ENCODE measurements around the gene ATF6. TPM values are rescaled to one million over a fixed set of nuclear protein-coding genes. Genes with fewer than 3 reads are reported as not detected.

The ATF6 gene
- total RNA-seq, 1 experiment from 2014 or later, result 20.9 TPM

DNA sequence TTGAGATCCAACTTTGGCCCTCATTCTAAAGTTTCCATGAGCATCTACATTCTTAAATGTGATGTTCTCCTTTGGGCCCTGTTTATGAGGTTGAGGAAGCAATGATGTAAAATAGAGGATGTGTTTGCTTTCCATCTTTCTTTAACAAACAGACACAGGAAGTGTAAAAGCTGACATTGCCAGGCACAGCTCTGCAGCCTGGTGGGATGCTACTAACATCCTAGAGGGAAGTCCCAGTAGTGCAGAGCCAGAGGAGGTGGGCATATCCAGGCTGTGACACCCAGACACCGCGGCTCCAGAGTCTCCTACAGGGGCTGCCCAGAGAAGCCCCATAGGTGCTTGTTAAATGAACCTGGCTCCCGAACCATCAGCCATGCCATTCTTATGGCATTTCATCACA is 241.3 kb downstream of the ATF6 start:
- intact Hi-C loops (cut with micrococcal nuclease), result no loop called here
- no peaks in the 10 kb centered on the region for H3K79me2 ChIP-seq (ENCODE audit: insufficient read depth, low read length)
- H3K27me3 ChIP-seq (ENCODE audit: insufficient read depth, low read length), result no peaks in the 10 kb centered on the region
- H3K9me2 ChIP-seq (ENCODE audit: insufficient read depth), result no peaks in the 10 kb centered on the region
- ChIA-PET CTCF (no interaction called here), POLR2A (no interaction called here), RAD21 (ENCODE audit: low non-redundant PET in 1 of 2, low total read pairs in 2 of 2, uncharacterized antibody in 2 of 2, unreplicated experiment in 2 of 2) (no interaction called here)
- DNase-seq (ENCODE audit: low read depth, low spot score) (no peak), ATAC-seq (no peak)
- no peaks in the 10 kb centered on the region for H3K4me1 ChIP-seq (ENCODE audit: control insufficient read depth in 1 of 2, insufficient read depth in 2 of 2, low read length in 2 of 2)
- H3K4me3 ChIP-seq (replicated peaks in 1 of 2; ENCODE audit: low read depth in 1 of 2, low read length in 2 of 2), result no peak overlapping the region
- no peaks in the 10 kb centered on the region for H3K36me3 ChIP-seq (ENCODE audit: control insufficient read depth in 1 of 2, insufficient read depth in 2 of 2, low read length in 2 of 2)
- H3K4me2 ChIP-seq (ENCODE audit: low read length), result no peak overlapping the region
- H2AFZ ChIP-seq (ENCODE audit: low read depth, low read length, poor library complexity, severe bottlenecking), result no peak overlapping the region
- BruUV-seq (replicated peaks), result no TSS peak
- TF ChIP-seq FOSL1 (IDR thresholded peaks at IDR 0.05; ENCODE audit: low read depth), result no peak
- no peak for TF ChIP-seq EZH2phosphoT487 (IDR thresholded peaks at IDR 0.05; ENCODE audit: borderline replicate concordance)
- TF ChIP-seq CTCF (IDR thresholded peaks at IDR 0.05 in 2 of 3, conservative IDR thresholded peaks at IDR 0.05 in 1 of 3; ENCODE audit: borderline replicate concordance in 1 of 3, insufficient read depth in 1 of 3, low read depth in 2 of 3, low read length in 2 of 3), result no peak
- TF ChIP-seq ZFX (IDR thresholded peaks at IDR 0.05), result no peak
- no peak for TF ChIP-seq EGR1 (IDR thresholded peaks at IDR 0.05; ENCODE audit: low read depth)
- no peak for TF ChIP-seq MAX (IDR thresholded peaks at IDR 0.05)
- no peak for TF ChIP-seq SRF (IDR thresholded peaks at IDR 0.05; ENCODE audit: low read depth)
- TF ChIP-seq SP1 (IDR thresholded peaks at IDR 0.05; ENCODE audit: low read depth), result no peak
- TF ChIP-seq REST (IDR thresholded peaks at IDR 0.05; ENCODE audit: low read depth), result no peak
- TF ChIP-seq POLR2AphosphoS5 (IDR thresholded peaks at IDR 0.05; ENCODE audit: low read depth, low read length), result no peak
- TF ChIP-seq JUND (IDR thresholded peaks at IDR 0.05), result no peak
- TF ChIP-seq CBX3 (IDR thresholded peaks at IDR 0.05; ENCODE audit: low read depth), result no peak
- TF ChIP-seq, protein P1, sequence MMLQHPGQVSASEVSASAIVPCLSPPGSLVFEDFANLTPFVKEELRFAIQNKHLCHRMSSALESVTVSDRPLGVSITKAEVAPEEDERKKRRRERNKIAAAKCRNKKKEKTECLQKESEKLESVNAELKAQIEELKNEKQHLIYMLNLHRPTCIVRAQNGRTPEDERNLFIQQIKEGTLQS (IDR thresholded peaks at IDR 0.05), result no peak
- TF ChIP-seq SIN3A (IDR thresholded peaks at IDR 0.05; ENCODE audit: low read depth), result no peak
- TF ChIP-seq ELF1 (IDR thresholded peaks at IDR 0.05; ENCODE audit: borderline replicate concordance, low read depth), result no peak
- TF ChIP-seq CEBPB (IDR thresholded peaks at IDR 0.05; ENCODE audit: low read depth), result no peak
- no peaks in the 10 kb centered on the region for H4K20me1 ChIP-seq (ENCODE audit: insufficient read depth)
- H3K9ac ChIP-seq (ENCODE audit: low read length), result no peak overlapping the region
- H3K27ac ChIP-seq (ENCODE audit: low read depth, low read length), result no peak overlapping the region
- no peaks in the 10 kb centered on the region for H3K9me3 ChIP-seq (ENCODE audit: control insufficient read depth in 1 of 2, insufficient read depth in 1 of 2, low read depth in 1 of 2, low read length in 2 of 2)

Data from HCT116 (cell line).